Naive thymus-derived CD4-positive, alpha-beta T cell (primary cell): ENCODE data around the gene MYCBP2. TPM values are rescaled to one million over a fixed set of nuclear protein-coding genes. Genes with fewer than 3 reads are reported as not detected.
"Not testable (repeated sequence)": the region's sequence is repeated elsewhere in the genome, so short reads cannot be mapped to it uniquely, and the experiment has no call there.

Source experiments
- ATAC-seq: fragments of 150-1000 bp; cut with Tn5 transposase; 2 replicates; pipeline ENCODE4 v1.10.0; 2021; ENCODE audit warnings: mild to moderate bottlenecking, moderate library complexity
- CTCF ChIA-PET: fragments of 350-600 bp; sonication (Branson Sonifier 250); formaldehyde crosslinking; loops from one replicate; lab custom pipeline; 2021; ENCODE audit warnings: antibody characterized with exemption; lab: Charles Lee
- POLR2A ChIA-PET: fragments of 350-600 bp; sonication (Branson Sonifier 250); formaldehyde crosslinking; loops from one replicate; lab custom pipeline; 2021; ENCODE audit warnings: antibody characterized with exemption, inconsistent platforms; lab: Charles Lee
- DNase-seq, 9 donors: peaks; one replicate each; pipeline versions ENCODE4 v3.0.0 to v3.0.0-alpha.2; 2020 to 2022; ENCODE audit warnings: mixed read lengths in 1 of 9
- H3K27ac ChIP-seq: one replicate; pipeline ENCODE4 v1.7.0; 2013; ENCODE audit warnings: mild to moderate bottlenecking, low read depth, low read length, moderate library complexity
- H3K27me3 ChIP-seq, 2 donors: one replicate each; pipeline ENCODE4 v1.7.0; 2013; ENCODE audit warnings: low read length in 2 of 2, mild to moderate bottlenecking in 2 of 2, moderate library complexity in 2 of 2; ENCODE audit not compliant: control insufficient read depth in 2 of 2, insufficient read depth in 2 of 2
- H3K36me3 ChIP-seq, 3 experiments: 1 replicate in 2 of 3; 2 replicates in 1 of 3; pipeline ENCODE4 v1.7.0; 2013; ENCODE audit warnings: low read length in 3 of 3, mild to moderate bottlenecking in 3 of 3, moderate library complexity in 1 of 3; ENCODE audit not compliant: insufficient read depth in 3 of 3, control insufficient read depth in 2 of 3
- H3K4me1 ChIP-seq, 2 donors: one replicate each; pipeline ENCODE4 v1.7.0; 2013; ENCODE audit warnings: low read length in 2 of 2, mild to moderate bottlenecking in 2 of 2, moderate library complexity in 1 of 2; ENCODE audit not compliant: control insufficient read depth in 2 of 2, insufficient read depth in 2 of 2
- H3K4me3 ChIP-seq: 2 replicates; pipeline ENCODE4 v1.7.0; 2013; ENCODE audit warnings: mild to moderate bottlenecking, low read length
- H3K9me3 ChIP-seq, 3 experiments: 1 replicate in 2 of 3; 2 replicates in 1 of 3; pipeline ENCODE4 v1.7.0; 2013; ENCODE audit warnings: low read length in 3 of 3; ENCODE audit not compliant: control insufficient read depth in 2 of 3
- H3K27ac Mint-ChIP-seq, 9 donors: one replicate each; pipeline ENCODE4 v1.8.0; 2020 to 2022; ENCODE audit warnings: mixed read lengths in 9 of 9, mild to moderate bottlenecking in 8 of 9, moderate library complexity in 5 of 9, inconsistent platforms in 2 of 9
- H3K27me3 Mint-ChIP-seq, 5 donors: one replicate each; pipeline ENCODE4 v1.8.0; 2021 to 2022; ENCODE audit warnings: mixed read lengths in 5 of 5, mild to moderate bottlenecking in 1 of 5
- H3K36me3 Mint-ChIP-seq, 5 donors: one replicate each; pipeline ENCODE4 v1.8.0; 2020 to 2022; ENCODE audit warnings: mixed read lengths in 5 of 5, mild to moderate bottlenecking in 3 of 5, inconsistent platforms in 1 of 5
- H3K4me1 Mint-ChIP-seq, 7 donors: one replicate each; pipeline ENCODE4 v1.8.0; 2020 to 2022; ENCODE audit warnings: mixed read lengths in 7 of 7, mild to moderate bottlenecking in 3 of 7, inconsistent platforms in 1 of 7
- H3K4me3 Mint-ChIP-seq, 10 donors: one replicate each; pipeline ENCODE4 v1.8.0; 2020 to 2022; ENCODE audit warnings: mild to moderate bottlenecking in 10 of 10, mixed read lengths in 10 of 10, moderate library complexity in 6 of 10, inconsistent platforms in 2 of 10
- H3K9me3 Mint-ChIP-seq, 11 donors: one replicate each; pipeline ENCODE4 v1.8.0; 2020 to 2022; ENCODE audit warnings: mixed read lengths in 11 of 11, mild to moderate bottlenecking in 4 of 11, inconsistent platforms in 1 of 11, moderate library complexity in 1 of 11
- intact Hi-C, 2 donors: fragments of 100-400 bp; cut with micrococcal nuclease; formaldehyde crosslinking; loops; one replicate each; pipeline ENCODE4 v1.15.1; 2023
- polyA plus RNA-seq, 2 donors: library from polyadenylated mRNA; unstranded; fragments of 300-500 nt; fragmentation: Illumina TruSeq; gene quantifications; one replicate each; pipeline ENCODE4 v1.2.3, GENCODE V29; 2021
- total RNA-seq, 6 experiments: library from RNA in 5 of 6; stranded (reverse) in 5 of 6; gene quantifications; 1 replicate in 5 of 6; 2 replicates in 1 of 6; pipeline ENCODE4 v1.2.3 and lab custom pipeline; 2021 to 2026

The MYCBP2 gene
- total and polyA plus RNA-seq, 7 experiments from 2014 or later, result 38.8 to 216 (median 162) TPM

- Histone ChIP-seq H3K4me1 (peaks cover 45 to 52% of the 10 kb centered on the region in 2 donors), H3K4me3 (peak overlapping the region; percentile 77), H3K27me3 (no peaks in the 10 kb centered on the region), H3K27ac (no peak overlapping the region), H3K36me3 (peaks cover 0 to 6% (median 0%) of the 10 kb centered on the region in 3 experiments), H3K9me3 (no peaks in the 10 kb centered on the region)
- Mint-ChIP-seq H3K4me3 (peak overlapping the region; percentile 46 to 100 (median 94)), H3K36me3 (peaks cover 0 to 15% (median 0%) of the 10 kb centered on the region in 5 donors), H3K4me1 (peaks cover 53 to 88% (median 82%) of the 10 kb centered on the region in 7 donors), H3K9me3 (peaks cover 0 to 7% (median 0%) of the 10 kb centered on the region in 11 donors), H3K27ac (peak overlapping the region; percentile 3 to 96 (median 72)), H3K27me3 (peaks cover 0 to 2% (median 0%) of the 10 kb centered on the region in 5 donors)
- POLR2A ChIA-PET, result no interaction called here
- intact Hi-C loops, result loop anchor here in 1 of 2 donors (2.0 to 10.0 kb wide), 3 partner anchors 13 to 1779 kb away; partner anchors contain the start of genes LMO7 and UCHL3
- DNase-seq, result no peak
- CTCF ChIA-PET, result no interaction called here
- ATAC-seq, result no peak
Observed at GRCh38 chr13:77323858-77324257, 3.0 kb downstream of the MYCBP2 start.

- H3K27ac Mint-ChIP-seq, result peak overlapping the region in 6 of 9 donors; percentile 9 to 78 (median 59)
- peaks cover 0 to 15% (median 0%) of the 10 kb centered on the region in 5 donors for H3K36me3 Mint-ChIP-seq
- no peaks in the 10 kb centered on the region for H3K27me3 Mint-ChIP-seq
- POLR2A ChIA-PET, result interaction anchor here (0.6 to 3.5 kb wide), 2 partner anchors 10 to 28 kb away, joined by 4 to 16 read pairs; no protein-coding TSS in a partner anchor
- H3K9me3 Mint-ChIP-seq, result no peaks in the 10 kb centered on the region
- Histone ChIP-seq H3K9me3 (no peaks in the 10 kb centered on the region), H3K4me1 (peaks cover 43 to 48% of the 10 kb centered on the region in 2 donors), H3K27ac (no peak overlapping the region), H3K4me3 (no peak overlapping the region), H3K27me3 (no peaks in the 10 kb centered on the region), H3K36me3 (peaks cover 0 to 9% (median 0%) of the 10 kb centered on the region in 3 experiments)
- no peak for DNase-seq
- no peak for ATAC-seq
- CTCF ChIA-PET, result interaction anchor here (0.5 kb wide), 1 partner anchor 440 kb away, joined by 3 read pairs; no protein-coding TSS in a partner anchor
- intact Hi-C loops, result no loop called here
- peaks cover 75 to 100% (median 92%) of the 10 kb centered on the region in 7 donors for H3K4me1 Mint-ChIP-seq
- peak overlapping the region in 8 of 10 donors; percentile 1 to 88 (median 37) for H3K4me3 Mint-ChIP-seq
Observed at GRCh38 chr13:77319536-77319935, 7.4 kb downstream of the MYCBP2 start.

- Histone ChIP-seq H3K9me3 (no peaks in the 10 kb centered on the region), H3K36me3 (peaks cover 0 to 9% (median 0%) of the 10 kb centered on the region in 3 experiments), H3K4me1 (peaks cover 35 to 49% of the 10 kb centered on the region in 2 donors), H3K4me3 (no peak overlapping the region), H3K27ac (no peak overlapping the region), H3K27me3 (no peaks in the 10 kb centered on the region)
- CTCF ChIA-PET, result no interaction called here
- POLR2A ChIA-PET, result interaction anchor here (3.5 kb wide), 1 partner anchor 11 kb away, joined by 16 read pairs; no protein-coding TSS in a partner anchor
- DNase-seq, result no peak
- Mint-ChIP-seq H3K36me3 (peaks cover 0 to 12% (median 0%) of the 10 kb centered on the region in 5 donors), H3K9me3 (no peaks in the 10 kb centered on the region), H3K27ac (peak overlapping the region in 6 of 9 donors; percentile 47 to 76 (median 65)), H3K27me3 (no peaks in the 10 kb centered on the region), H3K4me3 (peak overlapping the region in 7 of 10 donors; percentile 21 to 88 (median 46)), H3K4me1 (peaks cover 75 to 100% (median 92%) of the 10 kb centered on the region in 7 donors)
- no peak for ATAC-seq
- intact Hi-C loops, result no loop called here
Observed at GRCh38 chr13:77318741-77319140, 8.2 kb downstream of the MYCBP2 start.

GRCh38 chr13:77316430-77316829 is 10.5 kb downstream of the MYCBP2 start:
- intact Hi-C loops, result loop anchor here in 1 of 2 donors (1.0 kb wide), 1 partner anchor 9 kb away; no protein-coding TSS in a partner anchor
- ATAC-seq (no peak), DNase-seq (no peak)
- Histone ChIP-seq H3K9me3 (no peaks in the 10 kb centered on the region), H3K27me3 (no peaks in the 10 kb centered on the region), H3K4me3 (no peak overlapping the region), H3K4me1 (peaks cover 24 to 38% of the 10 kb centered on the region in 2 donors), H3K36me3 (peaks cover 0 to 9% (median 0%) of the 10 kb centered on the region in 3 experiments), H3K27ac (no peak overlapping the region)
- CTCF ChIA-PET, result no interaction called here
- H3K4me3 Mint-ChIP-seq, result peak overlapping the region in 8 of 10 donors; percentile 26 to 65 (median 52)
- peaks cover 0 to 4% (median 0%) of the 10 kb centered on the region in 5 donors for H3K36me3 Mint-ChIP-seq
- peak overlapping the region in 7 of 9 donors; percentile 28 to 84 (median 60) for H3K27ac Mint-ChIP-seq
- no peaks in the 10 kb centered on the region for H3K27me3 Mint-ChIP-seq
- H3K9me3 Mint-ChIP-seq, result no peaks in the 10 kb centered on the region
- POLR2A ChIA-PET, result interaction anchor here (0.6 to 1.4 kb wide), 2 partner anchors 9 to 10 kb away, joined by 4 to 5 read pairs; no protein-coding TSS in a partner anchor
- peaks cover 64 to 100% (median 91%) of the 10 kb centered on the region in 7 donors for H3K4me1 Mint-ChIP-seq

- peak overlapping the region in 5 of 10 donors; percentile 21 to 64 (median 37) for H3K4me3 Mint-ChIP-seq
- H3K4me1 Mint-ChIP-seq, result peaks cover 64 to 100% (median 91%) of the 10 kb centered on the region in 7 donors
- intact Hi-C loops, H3K27me3 ChIP-seq, H3K27me3 Mint-ChIP-seq, POLR2A ChIA-PET, ATAC-seq, CTCF ChIA-PET, H3K9me3 Mint-ChIP-seq, H3K36me3 Mint-ChIP-seq, H3K9me3 ChIP-seq, H3K4me3 ChIP-seq, H3K36me3 ChIP-seq, DNase-seq, H3K27ac ChIP-seq: not testable (repeated sequence)
- H3K27ac Mint-ChIP-seq, result peak overlapping the region in 4 of 9 donors; percentile 45 to 68 (median 59)
- peaks cover 25 to 43% of the 10 kb centered on the region in 2 donors for H3K4me1 ChIP-seq
Observed at GRCh38 chr13:77315509-77315908, 11.4 kb downstream of the MYCBP2 start.

- Histone ChIP-seq H3K4me3 (no peak overlapping the region), H3K4me1 (peaks cover 41 to 56% of the 10 kb centered on the region in 2 donors), H3K36me3 (peaks cover 0 to 9% (median 0%) of the 10 kb centered on the region in 3 experiments), H3K27ac (no peak overlapping the region), H3K27me3 (no peaks in the 10 kb centered on the region), H3K9me3 (no peaks in the 10 kb centered on the region)
- ATAC-seq (no peak), DNase-seq (no peak)
- peaks cover 0 to 9% (median 0%) of the 10 kb centered on the region in 5 donors for H3K36me3 Mint-ChIP-seq
- intact Hi-C loops, result no loop called here
- ChIA-PET POLR2A (no interaction called here), CTCF (no interaction called here)
- H3K4me1 Mint-ChIP-seq, result peaks cover 65 to 100% (median 90%) of the 10 kb centered on the region in 7 donors
- H3K27ac Mint-ChIP-seq, result peak overlapping the region in 8 of 9 donors; percentile 6 to 76 (median 41)
- H3K4me3 Mint-ChIP-seq, result peak overlapping the region; percentile 7 to 68 (median 38)
- H3K9me3 Mint-ChIP-seq, result no peaks in the 10 kb centered on the region
- H3K27me3 Mint-ChIP-seq, result no peaks in the 10 kb centered on the region
Observed at GRCh38 chr13:77313923-77314322, 13.0 kb downstream of the MYCBP2 start.
